HG03175 (cell line): ENCODE data around the gene KIF20B.

ENCODE experiments used
- ATAC-seq: cut with Tn5 transposase; IDR thresholded peaks from one replicate; pipeline ENCODE4 v1.9.1; 2021; ENCODE audit warnings: mild to moderate bottlenecking, moderate library complexity; ENCODE audit not compliant: unreplicated experiment

Gene KIF20B

GRCh38 chr10:89701242-89702120 lies at the start of gene KIF20B:
KIF20B (plus strand) TSS chr10:89701590; CDS start chr10:89705295, 3,705 bp downstream.
- ATAC-seq = peak; percentile 98

DNA sequence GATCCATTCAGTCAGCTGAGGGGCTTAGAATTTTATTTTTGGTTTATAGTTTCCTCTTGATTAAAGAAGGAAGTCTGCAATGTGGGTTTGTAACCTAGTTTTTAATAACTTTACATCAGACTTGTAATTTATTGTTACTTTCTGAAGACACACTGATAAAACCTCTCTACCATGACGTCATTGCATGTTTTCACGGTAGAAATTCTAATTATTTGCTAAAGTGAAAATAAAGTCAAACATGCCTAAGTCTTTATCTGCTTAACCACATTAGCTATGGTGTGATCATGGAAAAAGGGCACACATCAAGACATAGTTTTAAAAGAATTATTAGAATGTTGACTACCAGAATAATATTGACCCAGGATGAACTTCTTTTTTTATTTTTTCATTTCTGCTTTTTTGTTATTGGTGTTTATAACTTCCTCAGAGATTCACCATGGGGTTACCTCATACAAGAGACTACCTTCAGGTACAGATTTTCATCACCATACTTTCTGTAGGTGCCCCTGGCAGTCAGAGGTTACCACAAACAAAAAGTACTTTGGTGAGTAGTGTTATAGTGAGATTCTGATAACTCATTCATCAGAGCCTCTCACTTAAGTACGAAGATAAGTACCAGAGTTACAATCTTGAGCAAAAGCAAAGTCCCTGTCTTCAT lies 49.3 kb upstream of the KIF20B start:
- ATAC-seq = peak; percentile 66

DNA sequence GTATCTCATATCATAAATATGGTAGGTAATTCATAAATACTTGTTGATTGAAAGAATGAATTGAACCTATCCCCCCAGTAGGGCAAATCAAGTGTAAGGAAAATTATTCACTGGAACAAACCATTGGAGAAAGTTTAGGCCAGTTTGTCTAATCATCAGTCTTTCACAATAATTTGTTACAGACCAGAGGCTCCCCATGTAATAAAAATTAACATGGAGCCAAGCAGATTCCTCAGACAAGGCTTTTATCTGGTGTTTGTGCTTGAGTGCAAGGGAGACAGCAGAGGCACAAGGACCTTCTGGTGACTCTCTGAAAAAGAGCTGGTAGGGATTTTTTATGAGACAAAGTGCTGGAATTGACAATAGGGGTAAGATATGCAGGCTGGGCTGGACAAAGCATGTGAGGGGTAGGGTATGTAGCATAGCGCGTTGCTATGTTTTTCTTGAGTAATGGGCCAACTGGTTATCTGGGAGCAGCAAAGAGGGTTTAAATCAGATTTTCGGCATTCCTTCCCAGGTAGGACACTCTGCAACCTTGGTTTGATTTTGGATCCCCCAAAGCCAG lies 48.5 kb upstream of the KIF20B start:
- no peak for ATAC-seq

- ATAC-seq = peak; percentile 54
Measured at GRCh38 chr10:89653410-89653869, 48.0 kb upstream of the KIF20B start.

GRCh38 chr10:89655722-89656121 lies 45.7 kb upstream of the KIF20B start:
- ATAC-seq = no peak

DNA sequence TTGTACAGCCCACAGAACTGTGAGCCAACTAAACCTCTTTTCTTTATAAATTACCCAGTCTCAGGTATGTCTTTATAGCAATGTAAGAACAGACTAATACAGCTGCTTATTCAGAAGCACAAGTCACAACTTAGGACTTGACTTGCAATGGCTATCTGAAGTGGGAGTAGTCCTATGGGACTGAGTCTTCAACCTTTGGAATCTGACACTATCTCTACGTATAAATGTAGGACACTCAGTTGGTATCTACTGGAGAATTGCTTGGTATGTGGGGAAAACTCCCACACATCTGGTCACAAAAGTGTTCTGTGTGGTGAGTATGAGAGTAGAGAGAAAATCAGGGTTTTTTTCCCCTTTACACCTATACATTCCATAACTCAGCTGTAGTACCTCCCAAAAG lies 44.1 kb upstream of the KIF20B start:
- no peak for ATAC-seq

GRCh38 chr10:89659143-89660131 lies 42.0 kb upstream of the KIF20B start:
- no peak for ATAC-seq

- no peak for ATAC-seq
Measured at GRCh38 chr10:89662596-89662995, 38.8 kb upstream of the KIF20B start.

DNA sequence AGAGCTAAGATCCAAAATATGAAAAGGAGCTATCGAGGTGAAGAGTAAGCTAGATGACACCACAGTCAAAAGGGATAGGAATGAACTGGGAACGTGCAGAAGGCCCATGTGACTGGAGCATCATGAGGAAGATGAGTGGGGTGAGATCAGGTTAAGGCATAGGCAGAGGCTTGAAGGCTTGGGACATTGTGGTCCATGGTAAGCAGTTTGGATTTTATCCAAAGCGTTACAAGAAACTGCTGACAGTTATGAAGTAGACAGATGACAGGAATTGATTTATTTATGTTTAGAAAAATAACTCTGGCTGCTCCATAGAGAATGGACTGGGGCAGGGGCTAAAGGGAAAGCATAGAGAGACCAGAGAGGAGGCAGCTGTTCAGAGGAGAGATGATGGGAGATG lies 38.2 kb upstream of the KIF20B start:
- ATAC-seq = no peak

DNA sequence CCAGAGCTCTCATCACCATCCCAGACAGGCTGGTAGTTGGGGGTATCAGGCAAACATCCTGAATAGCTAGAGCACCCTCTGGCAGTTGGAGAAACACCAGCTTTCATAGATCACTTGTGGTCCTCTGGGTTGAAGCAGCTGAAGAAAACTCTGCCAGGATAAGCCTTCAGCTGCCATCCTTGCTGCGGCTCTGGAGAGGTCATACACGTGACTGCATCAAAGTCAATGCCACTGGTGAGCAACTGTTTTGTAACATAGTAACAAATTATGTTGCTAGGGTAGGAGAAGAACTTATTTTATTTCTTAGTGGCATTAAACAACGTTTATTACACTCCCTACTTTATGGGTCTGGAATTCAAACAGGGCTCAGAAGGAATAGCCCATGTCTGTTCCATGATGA lies 37.2 kb upstream of the KIF20B start:
- no peak for ATAC-seq

- no peak for ATAC-seq
Measured at GRCh38 chr10:89665302-89665701, 36.1 kb upstream of the KIF20B start.

DNA sequence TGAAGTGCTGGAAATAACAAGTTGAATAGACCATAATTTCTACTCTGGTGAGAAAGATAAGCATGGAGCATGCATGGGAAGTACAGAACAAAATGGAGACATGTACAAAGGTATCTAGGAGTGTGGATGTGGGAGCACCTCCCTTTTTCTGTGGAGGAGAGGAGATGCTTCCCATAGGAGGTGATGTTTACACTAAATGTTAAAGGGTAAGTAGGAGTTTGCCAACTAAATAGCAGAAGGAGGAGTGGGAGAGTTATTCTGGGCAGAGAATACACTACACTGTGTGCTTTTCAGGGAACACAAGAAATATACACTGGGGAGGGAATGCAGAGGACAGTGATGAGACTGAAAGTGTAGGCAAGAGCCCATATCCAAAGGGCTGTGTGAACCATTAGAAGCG lies 35.3 kb upstream of the KIF20B start:
- no peak for ATAC-seq

- no peak for ATAC-seq
Measured at GRCh38 chr10:89668386-89669071, 32.9 kb upstream of the KIF20B start.

GRCh38 chr10:89669985-89670384 lies 31.4 kb upstream of the KIF20B start:
- ATAC-seq = no peak

DNA sequence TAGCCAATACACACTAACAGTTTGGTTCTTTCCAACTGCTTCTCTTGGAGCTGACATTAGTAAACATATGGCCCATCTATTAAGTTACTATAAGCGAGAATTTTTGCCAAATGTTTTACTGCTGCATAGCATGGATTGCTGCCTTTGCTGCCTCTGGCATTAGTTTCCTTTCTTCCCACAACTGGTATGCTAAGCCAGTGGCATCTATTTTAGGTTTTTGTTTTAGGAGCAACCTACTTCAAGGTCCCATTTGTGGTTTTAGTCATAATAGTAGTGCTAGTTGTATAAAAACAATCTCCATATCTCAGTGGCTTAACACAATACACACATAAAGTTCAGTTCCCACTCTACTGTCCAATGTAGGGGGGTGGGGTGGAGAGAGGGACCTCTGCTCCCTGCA lies 30.5 kb upstream of the KIF20B start:
- no peak for ATAC-seq

GRCh38 chr10:89677341-89677740 lies 24.0 kb upstream of the KIF20B start:
- ATAC-seq = no peak

DNA sequence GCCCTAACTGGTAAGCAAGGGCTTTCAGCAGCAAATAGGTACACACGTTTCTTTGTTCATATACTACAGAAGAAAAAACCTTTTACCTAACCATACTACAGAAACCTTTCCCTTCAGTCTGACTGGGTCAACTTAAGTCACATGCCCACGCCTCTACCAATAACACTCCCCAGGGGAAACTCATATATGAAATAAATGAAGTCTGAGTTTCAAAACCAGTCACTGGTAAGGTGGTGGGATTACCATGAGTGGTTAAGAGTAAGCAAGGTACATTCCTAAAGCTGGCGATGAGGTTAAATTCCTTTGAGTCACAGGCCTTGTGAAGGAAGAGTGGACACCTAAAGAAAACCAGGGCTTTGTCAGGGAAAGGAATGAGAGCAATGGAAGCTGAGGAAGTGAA lies 21.4 kb upstream of the KIF20B start:
- ATAC-seq = no peak

- ATAC-seq = no peak
Measured at GRCh38 chr10:89683883-89684282, 17.5 kb upstream of the KIF20B start.

GRCh38 chr10:89684604-89685003 lies 16.8 kb upstream of the KIF20B start:
- ATAC-seq = no peak

DNA sequence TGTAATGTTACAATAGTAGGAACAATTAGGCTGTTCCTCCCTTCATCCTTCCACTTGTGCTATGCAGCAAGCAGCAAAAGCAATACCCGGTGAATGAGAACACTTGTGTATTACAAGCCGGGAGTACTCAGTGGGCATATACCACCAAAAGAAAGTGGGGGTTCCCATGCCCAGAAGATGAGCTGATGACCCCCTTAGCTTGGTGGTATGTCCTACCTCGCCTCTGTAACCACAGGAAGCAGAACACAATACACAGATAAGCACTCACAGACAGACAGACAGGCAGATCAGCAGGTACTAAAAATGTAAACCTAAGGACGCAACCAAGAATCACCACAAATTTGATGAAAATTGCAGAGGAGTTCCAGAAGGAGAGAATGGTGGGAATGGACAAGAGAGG lies 15.5 kb upstream of the KIF20B start:
- no peak for ATAC-seq
